NB4 (cell line): ENCODE data around the gene ITIH1.

ENCODE experiments used
- MYC ChIP-seq: IDR thresholded peaks from 2 replicates; pipeline ENCODE4 v1.6.1; 2011; ENCODE audit warnings: low read depth, low read length
- POLR2A ChIP-seq: IDR thresholded peaks from 2 replicates; pipeline ENCODE4 v1.6.1; 2011; ENCODE audit warnings: mild to moderate bottlenecking; ENCODE audit not compliant: insufficient read length; ENCODE audit errors: extremely low read depth
- TF ChIP-seq, protein P1 (sequence below): IDR thresholded peaks from one replicate; pipeline ENCODE4 v1.5.1; 2012; ENCODE audit warnings: low read depth, low read length
- TF ChIP-seq, protein P2 (sequence below): IDR thresholded peaks from 2 replicates; pipeline ENCODE4 v1.6.1; 2011; ENCODE audit warnings: low read depth, low read length

DNA sequence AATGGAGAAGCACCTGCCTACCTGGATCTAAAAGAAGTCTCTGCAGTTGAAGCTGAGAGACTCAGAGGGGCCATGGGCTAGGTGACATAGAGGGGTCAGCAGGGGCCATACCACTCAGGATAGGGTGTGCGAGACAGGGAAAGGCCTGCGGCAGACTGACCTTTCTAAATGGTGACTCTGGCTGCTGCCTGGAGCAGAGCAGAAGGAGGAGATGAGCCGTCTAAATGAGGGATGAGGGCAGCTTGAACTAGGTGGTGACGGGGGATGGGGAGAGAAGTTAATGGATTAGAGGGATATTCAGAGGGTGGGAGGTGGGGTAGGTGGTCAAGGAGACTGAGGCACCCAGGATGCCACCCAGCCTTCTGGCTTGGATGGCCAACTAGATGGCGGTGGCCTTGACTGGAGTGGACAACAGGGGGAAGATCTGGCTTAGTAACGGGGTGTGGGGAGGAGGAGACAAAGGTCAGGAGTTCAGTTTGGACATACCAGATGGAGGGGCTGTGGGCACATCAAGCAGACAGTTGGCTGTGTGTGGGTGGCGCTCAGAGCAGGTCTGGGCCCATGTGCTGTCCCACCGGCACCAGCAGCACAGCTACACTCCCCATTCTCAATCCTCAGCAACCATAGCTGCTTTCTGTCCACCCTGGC lies 3.2 kb upstream of the ITIH1 start:
- TF ChIP-seq, protein P1, sequence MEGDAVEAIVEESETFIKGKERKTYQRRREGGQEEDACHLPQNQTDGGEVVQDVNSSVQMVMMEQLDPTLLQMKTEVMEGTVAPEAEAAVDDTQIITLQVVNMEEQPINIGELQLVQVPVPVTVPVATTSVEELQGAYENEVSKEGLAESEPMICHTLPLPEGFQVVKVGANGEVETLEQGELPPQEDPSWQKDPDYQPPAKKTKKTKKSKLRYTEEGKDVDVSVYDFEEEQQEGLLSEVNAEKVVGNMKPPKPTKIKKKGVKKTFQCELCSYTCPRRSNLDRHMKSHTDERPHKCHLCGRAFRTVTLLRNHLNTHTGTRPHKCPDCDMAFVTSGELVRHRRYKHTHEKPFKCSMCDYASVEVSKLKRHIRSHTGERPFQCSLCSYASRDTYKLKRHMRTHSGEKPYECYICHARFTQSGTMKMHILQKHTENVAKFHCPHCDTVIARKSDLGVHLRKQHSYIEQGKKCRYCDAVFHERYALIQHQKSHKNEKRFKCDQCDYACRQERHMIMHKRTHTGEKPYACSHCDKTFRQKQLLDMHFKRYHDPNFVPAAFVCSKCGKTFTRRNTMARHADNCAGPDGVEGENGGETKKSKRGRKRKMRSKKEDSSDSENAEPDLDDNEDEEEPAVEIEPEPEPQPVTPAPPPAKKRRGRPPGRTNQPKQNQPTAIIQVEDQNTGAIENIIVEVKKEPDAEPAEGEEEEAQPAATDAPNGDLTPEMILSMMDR: no peak
- TF ChIP-seq POLR2A: no peak
- TF ChIP-seq, protein P2, sequence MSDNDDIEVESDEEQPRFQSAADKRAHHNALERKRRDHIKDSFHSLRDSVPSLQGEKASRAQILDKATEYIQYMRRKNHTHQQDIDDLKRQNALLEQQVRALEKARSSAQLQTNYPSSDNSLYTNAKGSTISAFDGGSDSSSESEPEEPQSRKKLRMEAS: no peak
- no peak for TF ChIP-seq MYC
